GM12878 (cell line): ENCODE data around the gene KCNJ18. TPM values are rescaled to one million over a fixed set of nuclear protein-coding genes. Genes with fewer than 3 reads are reported as not detected.
"Not testable (repeated sequence)": the region's sequence is repeated elsewhere in the genome, so short reads cannot be mapped to it uniquely, and the experiment has no call there.

Experiments
- ATAC-seq: fragments of 200-7000 bp; cut with Tn5 transposase; 3 replicates; pipeline ENCODE4 v1.9.1; 2020; ENCODE audit warnings: mild to moderate bottlenecking, moderate library complexity
- BruUV-seq: library from RNA; stranded (reverse); fragments of 400-500 nt; replicated peaks from 2 replicates; lab custom pipeline; 2021; lab: Mats Ljungman, UMichigan
- CTCF ChIA-PET: fragments of 300-600 bp; sonication (Branson Sonifier 250); formaldehyde crosslinking; extraction: SDS; loops from one replicate; lab custom pipeline; 2021; ENCODE audit warnings: inconsistent platforms; lab: Yijun Ruan, JAX
- POLR2A ChIA-PET: fragments of 350-600 bp; formaldehyde crosslinking; extraction: SDS; loops from one replicate; lab custom pipeline; 2021; ENCODE audit warnings: inconsistent platforms; lab: Charles Lee
- RAD21 ChIA-PET: fragments of 300-600 bp; sonication (Branson Sonifier 250); formaldehyde crosslinking; loops from one replicate; lab custom pipeline; 2023; ENCODE audit warnings: antibody characterized with exemption; ENCODE audit not compliant: unreplicated experiment; lab: Charles Lee
- SMC1A ChIA-PET: fragments of 300-600 bp; sonication (Branson Sonifier 250); formaldehyde crosslinking; loops from one replicate; lab custom pipeline; 2023; ENCODE audit not compliant: unreplicated experiment, uncharacterized antibody; lab: Charles Lee
- DNase-seq: peaks from one replicate; pipeline ENCODE4 v3.0.0-alpha.2; 2011; ENCODE audit warnings: low read depth, low spot score
- FAIRE-seq: peaks from 3 replicates; lab custom pipeline; 2011; peaks lifted over from hg19 to GRCh38; lab: Jason Lieb, UNC
- H2AFZ ChIP-seq: 2 replicates; pipeline ENCODE4 v1.6.0; 2011; ENCODE audit warnings: low read depth, low read length, control low read depth; ENCODE audit not compliant: control insufficient read depth
- H3K27ac ChIP-seq: 2 replicates; pipeline ENCODE4 v1.5.1; 2011; ENCODE audit warnings: control low read depth; ENCODE audit not compliant: control insufficient read depth, insufficient read depth
- H3K27me3 ChIP-seq, 2 experiments: replicated peaks in 1 of 2; 2 replicates each; pipeline versions ENCODE4 v1.6.0 to v1.6.1; 2011; ENCODE audit warnings: low read length in 1 of 2; ENCODE audit not compliant: control insufficient read depth in 2 of 2, insufficient read depth in 2 of 2
- H3K36me3 ChIP-seq, 2 experiments: 2 replicates each; pipeline ENCODE4 v1.5.1; 2011; ENCODE audit warnings: low read length in 1 of 2; ENCODE audit not compliant: control insufficient read depth in 2 of 2, insufficient read depth in 2 of 2
- H3K4me1 ChIP-seq: 2 replicates; pipeline ENCODE4 v1.6.1; 2011; ENCODE audit warnings: mild to moderate bottlenecking, low read length, moderate library complexity, mixed read lengths; ENCODE audit not compliant: control insufficient read depth, insufficient read depth
- H3K4me2 ChIP-seq: 2 replicates; pipeline ENCODE4 v1.6.0; 2011; ENCODE audit warnings: control low read depth; ENCODE audit not compliant: control insufficient read depth, insufficient read depth
- H3K4me3 ChIP-seq: fragments of 200-600 bp; sonication (generic); 2 replicates; pipeline ENCODE4 v1.5.1; 2016
- H3K79me2 ChIP-seq: 2 replicates; pipeline ENCODE4 v1.6.0; 2011; ENCODE audit warnings: low read length; ENCODE audit not compliant: control insufficient read depth, insufficient read depth
- H3K9ac ChIP-seq: 2 replicates; pipeline ENCODE4 v1.8.0; 2011; ENCODE audit warnings: low read length, control low read depth, mixed read lengths; ENCODE audit not compliant: control insufficient read depth, insufficient read depth
- H3K9me3 ChIP-seq: replicated peaks from 3 replicates; pipeline ENCODE4 v1.5.1; 2011; ENCODE audit warnings: mild to moderate bottlenecking, low read length; ENCODE audit not compliant: control insufficient read depth, insufficient read depth
- H4K20me1 ChIP-seq: 2 replicates; pipeline ENCODE4 v1.6.0; 2011; ENCODE audit not compliant: control insufficient read depth, insufficient read depth
- WGBS: methylation state at CpG from one replicate; pipeline ENCODE4 v1.1.6; 2016; ENCODE audit warnings: low lambda C conversion rate; ENCODE audit not compliant: insufficient replicate concordance, insufficient coverage; ENCODE audit errors: missing lambda C conversion rate; 5-methylcytosine and 5-hydroxymethylcytosine counted together
- in situ Hi-C: fragments of 300-500 bp; cut with MboI; formaldehyde crosslinking; loops from 9 replicates; pipeline ENCODE4 v1.14.3; 2018; ENCODE audit warnings: mixed read lengths
- intact Hi-C: fragments of 100-400 bp; cut with micrococcal nuclease; formaldehyde crosslinking; loops from one replicate; pipeline ENCODE4 v1.14.2; 2022; ENCODE audit not compliant: unreplicated experiment
- polyA plus RNA-seq, 11 experiments: library from polyadenylated mRNA; depleted of rRNA in 4 of 11; unstranded in 6 of 11; stranded (reverse) in 5 of 11; fragments of >200 nt; fragmentation: Nextera tagmentation in 4 of 11; fragmentation: Illumina TruSeq in 1 of 11; extraction: Ambion mirVana in 4 of 11; extraction: Trizol in 1 of 11; gene quantifications; 1 replicate in 1 of 11; 2 replicates in 10 of 11; pipeline versions ENCODE4 v1.2.1 to v1.2.3, GENCODE V29; 2011 to 2016; ENCODE audit warnings: inconsistent platforms in 2 of 11, missing spikeins in 2 of 11, low read depth in 1 of 11
- total RNA-seq, 4 experiments: library from RNA; depleted of rRNA in 3 of 4; stranded (reverse); fragments of >200 nt in 3 of 4; fragmentation: Illumina TruSeq in 1 of 4; extraction: Trizol in 1 of 4; gene quantifications; 2 replicates each; pipeline versions ENCODE4 v1.2.1 to v1.2.3, GENCODE V29; 2013 to 2021

KCNJ18 gene
- total and polyA plus RNA-seq, 10 of the 15 experiments (the other 5 are each of a cell fraction or from before 2014, with no cell fraction given), result not detected

- in situ Hi-C loops, result loop anchor here (25.0 kb wide), 1 partner anchor 88 kb away; no protein-coding TSS in a partner anchor
- POLR2A ChIA-PET, H2AFZ ChIP-seq, H3K79me2 ChIP-seq, H3K9ac ChIP-seq, SMC1A ChIA-PET, FAIRE-seq, H3K27me3 ChIP-seq, H3K27ac ChIP-seq, H3K4me1 ChIP-seq, intact Hi-C loops, ATAC-seq, H3K4me3 ChIP-seq, H3K9me3 ChIP-seq, H4K20me1 ChIP-seq, H3K4me2 ChIP-seq, H3K36me3 ChIP-seq, BruUV-seq, RAD21 ChIA-PET, CTCF ChIA-PET, DNase-seq: not testable (repeated sequence)
- 28% methylated on average over 15 of the region's 15 CpGs for WGBS
Observed at GRCh38 chr17:21749696-21750531, 57.6 kb downstream of the KCNJ18 start.

GRCh38 chr17:21751111-21751510, 58.8 kb downstream of the KCNJ18 start:
- 0% methylated on average over 2 of the region's 2 CpGs for WGBS
- BruUV-seq, H4K20me1 ChIP-seq, H3K36me3 ChIP-seq, DNase-seq, H3K27ac ChIP-seq, SMC1A ChIA-PET, H2AFZ ChIP-seq, H3K4me3 ChIP-seq, H3K4me2 ChIP-seq, H3K79me2 ChIP-seq, H3K27me3 ChIP-seq, intact Hi-C loops, FAIRE-seq, RAD21 ChIA-PET, H3K9me3 ChIP-seq, H3K9ac ChIP-seq, H3K4me1 ChIP-seq, POLR2A ChIA-PET, ATAC-seq, CTCF ChIA-PET: not testable (repeated sequence)
- in situ Hi-C loops, result loop anchor here (25.0 kb wide), 1 partner anchor 89 kb away; no protein-coding TSS in a partner anchor
